HG03439 (cell line): ENCODE results near the gene SSX2IP.
"Not testable (repeated sequence)": the region's sequence is repeated elsewhere in the genome, so short reads cannot be mapped to it uniquely, and the experiment has no call there.

ENCODE experiments used
- ATAC-seq: cut with Tn5 transposase; IDR thresholded peaks from one replicate; pipeline ENCODE4 v1.9.1; 2021; ENCODE audit warnings: mild to moderate bottlenecking, moderate library complexity; ENCODE audit not compliant: unreplicated experiment

SSX2IP gene

DNA sequence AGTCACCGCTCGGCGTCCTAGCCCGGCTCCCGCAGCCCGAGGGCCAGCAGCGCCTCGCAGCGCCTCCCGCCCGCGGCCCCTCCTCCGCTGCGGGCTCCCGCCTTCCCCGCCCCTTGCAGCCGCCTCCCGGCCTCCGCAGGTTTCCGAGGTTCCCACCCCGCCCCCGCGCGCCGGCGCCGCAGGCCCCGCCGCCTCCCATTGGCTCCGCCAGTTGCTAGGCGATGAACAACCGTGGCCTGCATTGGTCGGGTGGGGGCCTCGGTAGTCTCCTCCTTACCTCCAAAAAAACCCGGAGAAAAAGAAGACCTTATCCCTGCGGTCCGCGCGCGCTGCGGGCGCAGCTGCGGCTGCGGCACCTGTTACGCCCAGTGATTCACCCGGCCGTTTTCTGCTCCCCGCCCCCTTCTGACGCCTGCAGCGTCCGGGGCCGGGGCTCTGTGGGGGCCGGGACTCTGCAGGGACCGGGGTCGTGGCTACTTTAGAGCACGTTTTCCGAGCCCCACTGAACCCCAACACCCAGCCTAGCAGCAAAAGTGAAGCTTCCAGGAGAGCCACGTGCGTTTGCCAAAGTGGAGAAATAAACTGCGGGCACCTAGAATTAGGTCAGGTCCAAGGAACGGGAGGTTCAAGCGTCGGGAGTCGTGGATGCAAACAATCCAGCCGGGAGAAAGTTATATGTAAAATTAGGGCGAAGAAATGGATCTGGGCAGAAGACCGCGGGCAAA lies at the start of gene SSX2IP:
SSX2IP (minus strand) TSS at position 65 of the 725 bp plus-strand sequence. CDS start 19,242 bp downstream, outside the sequence.
- peak; percentile 90 for ATAC-seq

- ATAC-seq, result no peak
Measured at GRCh38 chr1:84738237-84738636, 48.0 kb upstream of the SSX2IP start.

DNA sequence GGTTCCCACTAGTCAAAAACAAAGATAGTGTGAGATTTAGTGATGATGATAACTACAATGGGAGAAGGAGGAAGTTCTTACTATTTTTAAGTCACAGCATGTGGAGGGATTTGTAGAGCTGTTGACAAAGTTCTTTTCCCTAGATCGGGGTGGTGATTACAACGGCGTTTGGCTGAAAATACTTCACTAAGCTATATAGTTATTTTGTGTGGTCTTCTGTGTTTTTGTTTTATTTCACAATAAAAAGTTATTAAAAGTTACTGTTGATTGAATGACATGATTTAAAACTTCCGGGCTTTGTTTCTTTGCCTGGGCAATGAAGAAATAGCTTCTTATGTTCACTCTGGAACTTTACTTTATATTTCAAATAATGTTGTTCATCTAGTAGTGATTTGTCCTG lies 47.3 kb upstream of the SSX2IP start:
- no peak for ATAC-seq

DNA sequence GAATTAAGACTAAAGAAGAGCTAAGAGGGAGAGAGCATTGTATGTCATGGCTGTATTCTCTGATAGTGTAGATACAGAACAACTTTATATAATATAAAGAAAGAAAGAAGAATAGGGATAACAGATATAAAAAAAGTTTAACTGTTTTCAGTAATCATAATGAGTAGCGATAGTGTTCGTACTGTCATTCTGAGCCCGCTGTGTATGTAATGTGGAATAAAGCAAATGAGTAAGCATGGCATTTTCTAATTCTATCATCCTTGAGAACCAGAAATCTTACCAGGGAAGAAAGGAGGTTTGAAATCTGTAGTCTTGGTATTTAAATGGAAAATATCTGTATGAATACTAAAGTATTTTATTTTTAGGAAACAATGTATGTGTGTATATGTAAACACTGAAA lies 46.7 kb upstream of the SSX2IP start:
- no peak for ATAC-seq

DNA sequence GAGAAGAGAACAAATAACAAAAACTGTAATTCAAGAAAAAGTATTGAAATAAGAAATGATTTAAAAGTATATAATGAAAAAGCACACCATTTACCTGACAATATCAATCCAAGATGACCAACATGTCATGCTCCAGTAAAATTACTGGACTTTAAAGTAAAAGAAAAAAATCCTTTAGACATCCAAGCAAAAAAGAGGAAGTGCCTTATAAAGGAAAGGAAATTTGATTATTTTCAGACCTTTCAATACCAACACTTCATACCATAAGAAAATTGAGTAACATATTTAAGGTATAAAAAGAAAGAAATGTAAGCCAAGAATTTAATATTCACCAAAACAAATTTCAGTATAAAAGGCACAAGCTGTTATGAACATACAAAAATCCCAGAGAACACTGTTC lies 46.2 kb upstream of the SSX2IP start:
- no peak for ATAC-seq

GRCh38 chr1:84735483-84735882 lies 45.2 kb upstream of the SSX2IP start:
- ATAC-seq, result no peak

GRCh38 chr1:84732520-84732919 lies 42.3 kb upstream of the SSX2IP start:
- no peak for ATAC-seq

DNA sequence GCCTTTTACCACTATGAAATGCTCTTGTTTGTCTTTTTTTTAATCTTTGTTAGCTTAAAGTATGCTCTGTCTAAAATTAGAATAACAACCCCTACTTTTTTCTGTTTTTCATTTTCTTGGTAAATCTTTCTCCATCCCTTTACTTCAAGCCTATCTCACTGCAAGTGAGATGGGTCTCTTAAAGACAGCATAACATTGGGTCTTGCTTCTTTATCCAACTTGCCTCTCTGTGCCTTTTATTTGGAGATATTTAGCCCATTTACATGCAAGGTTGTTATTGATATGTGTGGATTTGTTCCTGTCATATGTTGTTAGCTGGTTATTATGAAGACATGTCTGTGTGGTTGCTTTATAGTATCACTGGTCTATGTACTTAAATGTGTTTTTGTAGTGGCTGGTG lies 41.3 kb upstream of the SSX2IP start:
- no peak for ATAC-seq

GRCh38 chr1:84727711-84728110 lies 37.5 kb upstream of the SSX2IP start:
- not testable (repeated sequence) for ATAC-seq

GRCh38 chr1:84726593-84727499 lies 36.6 kb upstream of the SSX2IP start:
- no peak for ATAC-seq

- ATAC-seq, result peak; percentile 61
Measured at GRCh38 chr1:84724128-84724860, 34.0 kb upstream of the SSX2IP start.

GRCh38 chr1:84722794-84723193 lies 32.5 kb upstream of the SSX2IP start:
- ATAC-seq, result no peak

- ATAC-seq, result not testable (repeated sequence)
Measured at GRCh38 chr1:84721872-84722271, 31.6 kb upstream of the SSX2IP start.

GRCh38 chr1:84721152-84721551 lies 30.9 kb upstream of the SSX2IP start:
- no peak for ATAC-seq

DNA sequence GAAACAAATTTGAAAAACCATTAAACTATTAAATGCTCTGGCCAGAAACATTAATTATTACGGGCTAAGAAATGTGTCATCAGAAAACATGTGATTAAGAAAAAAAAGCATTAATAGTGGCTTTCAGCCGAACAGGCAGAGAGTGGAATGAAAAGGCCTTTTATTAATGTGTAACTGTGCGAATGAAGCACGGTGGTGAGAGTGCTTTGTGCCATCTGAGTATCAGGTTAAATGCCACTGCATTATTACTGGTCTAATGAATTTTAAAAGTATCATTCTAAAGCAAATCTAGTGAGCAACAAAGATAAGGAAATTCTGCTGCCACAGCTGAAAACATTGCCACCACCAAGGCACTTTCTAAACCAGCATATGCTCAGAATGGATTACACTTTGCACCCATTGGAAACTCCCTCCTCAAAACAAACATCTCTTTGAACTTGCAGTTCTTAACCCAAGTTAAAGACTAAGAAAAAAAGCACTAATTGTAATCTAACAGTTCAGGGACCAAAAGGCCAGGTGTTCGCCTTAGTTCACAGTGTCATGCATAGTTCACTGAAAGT lies 30.0 kb upstream of the SSX2IP start:
- ATAC-seq, result no peak

GRCh38 chr1:84719543-84720217 lies 29.4 kb upstream of the SSX2IP start:
- no peak for ATAC-seq

- ATAC-seq, result no peak
Measured at GRCh38 chr1:84715342-84716019, 25.2 kb upstream of the SSX2IP start.

- no peak for ATAC-seq
Measured at GRCh38 chr1:84712276-84712874, 22.1 kb upstream of the SSX2IP start.

DNA sequence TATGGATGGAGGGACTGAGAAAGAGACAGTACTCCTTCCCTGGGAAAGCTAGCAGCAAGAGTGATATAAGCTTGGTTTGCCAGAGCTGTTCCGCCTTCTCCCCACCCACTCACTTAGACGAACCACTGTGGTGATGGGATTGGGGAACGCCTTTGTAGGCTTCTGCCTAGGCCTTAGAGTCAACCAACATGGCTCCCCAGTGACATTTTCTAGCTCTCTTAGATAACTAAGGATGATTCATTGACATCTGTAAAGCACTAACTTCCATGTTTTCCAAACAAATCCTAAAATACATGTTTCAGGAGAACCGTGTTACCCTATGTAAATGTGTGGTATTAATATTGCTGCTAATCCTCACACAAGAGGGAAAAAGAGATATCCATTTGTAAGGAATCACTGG lies 21.6 kb upstream of the SSX2IP start:
- ATAC-seq, result no peak
